K562 (cell line): Measurements from ENCODE around the gene UBE2V1. TPM values are rescaled to one million over a fixed set of nuclear protein-coding genes. Genes with fewer than 3 reads are reported as not detected.
A peak's percentile ranks its signal among the peaks of the same experiment; 100 is the strongest.

ENCODE experiments used
- ATAC-seq: fragments of 200-7000 bp; cut with Tn5 transposase; 3 replicates; pipeline ENCODE4 v1.9.1; 2020; ENCODE audit warnings: moderate library complexity
- BruUV-seq: library from RNA; stranded (reverse); fragments of 400-500 nt; replicated peaks from 2 replicates; lab custom pipeline; 2021; lab: Mats Ljungman, UMichigan
- CTCF ChIA-PET: fragments of 300-600 bp; formaldehyde crosslinking; extraction: SDS; loops from one replicate; lab custom pipeline; 2021; ENCODE audit warnings: low intra/inter-chr PET ratio; lab: Yijun Ruan, JAX
- POLR2A ChIA-PET: fragments of 300-600, 350-650 bp; sonication (Branson Sonifier 250); formaldehyde crosslinking; extraction: SDS; loops from one replicate; lab custom pipeline; 2021; ENCODE audit warnings: antibody characterized with exemption, inconsistent platforms; lab: Yijun Ruan, JAX
- DNase-seq, 4 experiments: peaks; one replicate each; pipeline versions ENCODE4 v3.0.0 to v3.0.0-alpha.2; 2011 to 2018; ENCODE audit warnings: low spot score in 3 of 4, mixed read lengths in 3 of 4; ENCODE audit errors: extremely low read depth in 1 of 4
- FAIRE-seq: peaks from 2 replicates; lab custom pipeline; 2011; peaks lifted over from hg19 to GRCh38; lab: Jason Lieb, UNC
- H2AFZ ChIP-seq: 2 replicates; pipeline ENCODE4 v1.6.0; 2011; ENCODE audit warnings: low read depth, low read length, control low read depth, inconsistent platforms
- H3K27ac ChIP-seq: fragments of 200-600 bp; 3 replicates; pipeline ENCODE4 v1.8.0; 2011; ENCODE audit warnings: low read depth, mild to moderate bottlenecking, control low read depth, inconsistent platforms, low read length, moderate library complexity, mixed read lengths; ENCODE audit errors: extremely low read depth
- H3K27me3 ChIP-seq, 2 experiments: fragments of 300-600 bp in 1 of 2; 2 replicates in 1 of 2; 3 replicates in 1 of 2; pipeline versions ENCODE4 v1.6.0 to v1.8.0; 2011; ENCODE audit warnings: inconsistent platforms in 2 of 2, low read length in 2 of 2, mild to moderate bottlenecking in 1 of 2, mixed read lengths in 1 of 2, moderate library complexity in 1 of 2; ENCODE audit not compliant: control insufficient read depth in 2 of 2, insufficient read depth in 2 of 2
- H3K36me3 ChIP-seq: fragments of 300-600 bp; 3 replicates; pipeline ENCODE4 v1.8.0; 2011; ENCODE audit warnings: mild to moderate bottlenecking, low read length, inconsistent platforms; ENCODE audit not compliant: control insufficient read depth, insufficient read depth
- H3K4me1 ChIP-seq, 2 experiments: fragments of 200-600 bp in 1 of 2; replicated peaks in 1 of 2; 2 replicates in 1 of 2; 3 replicates in 1 of 2; pipeline versions ENCODE4 v1.5.1 to v1.8.0; 2011; ENCODE audit warnings: inconsistent platforms in 2 of 2, low read length in 2 of 2, mild to moderate bottlenecking in 1 of 2, mixed read lengths in 1 of 2, moderate library complexity in 1 of 2; ENCODE audit not compliant: control insufficient read depth in 2 of 2, insufficient read depth in 2 of 2
- H3K4me2 ChIP-seq: 2 replicates; pipeline ENCODE4 v1.6.1; 2011; ENCODE audit warnings: low read length, control low read depth, inconsistent platforms, mixed read lengths; ENCODE audit not compliant: insufficient read depth
- H3K4me3 ChIP-seq: fragments of 200-600 bp; sonication (generic), shearing (Covaris generic); 2 replicates; pipeline ENCODE4 v1.5.1; 2016; ENCODE audit warnings: control low read depth, inconsistent platforms
- H3K79me2 ChIP-seq: fragments of 200-600 bp; 3 replicates; pipeline ENCODE4 v1.8.0; 2011; ENCODE audit warnings: low read length, inconsistent platforms; ENCODE audit not compliant: control insufficient read depth, insufficient read depth
- H3K9ac ChIP-seq, 2 experiments: 2 replicates each; pipeline versions ENCODE4 v1.6.0 to v1.6.1; 2011; ENCODE audit warnings: low read depth in 2 of 2, low read length in 2 of 2, control low read depth in 1 of 2, inconsistent platforms in 1 of 2, mild to moderate bottlenecking in 1 of 2, mixed read lengths in 1 of 2; ENCODE audit not compliant: insufficient read depth in 1 of 2
- H3K9me1 ChIP-seq: one replicate; pipeline ENCODE4 v1.6.0; 2011; ENCODE audit warnings: inconsistent platforms, mild to moderate bottlenecking, low read length, moderate library complexity; ENCODE audit not compliant: control insufficient read depth, insufficient read depth
- H3K9me3 ChIP-seq: replicated peaks from 2 replicates; pipeline ENCODE4 v1.5.1; 2011; ENCODE audit warnings: low read depth, low read length, inconsistent platforms; ENCODE audit not compliant: control insufficient read depth, insufficient read depth
- H4K20me1 ChIP-seq: replicated peaks from 2 replicates; pipeline ENCODE4 v1.6.1; 2011; ENCODE audit warnings: low read length, inconsistent platforms, mixed read lengths; ENCODE audit not compliant: control insufficient read depth, insufficient read depth
- ETV5 ChIP-seq: sonication (generic); formaldehyde crosslinking; IDR thresholded peaks from 2 replicates; pipeline ENCODE4 v1.4.0; 2020; ENCODE audit warnings: low read depth, mild to moderate bottlenecking, missing genetic modification reagents
- HMG20B ChIP-seq: fragments of 250-450 bp; sonication (Bioruptor Pico); IDR thresholded peaks from 2 replicates; pipeline ENCODE4 v1.5.0; 2021; ENCODE audit warnings: mild to moderate bottlenecking
- MTA2 ChIP-seq: fragments of 450-650 bp; IDR thresholded peaks from 2 replicates; pipeline ENCODE4 v1.6.1; 2016; ENCODE audit warnings: low read depth
- NCOA6 ChIP-seq: fragments of 450-650 bp; IDR thresholded peaks from 2 replicates; pipeline ENCODE4 v1.6.1; 2017; ENCODE audit warnings: mild to moderate bottlenecking
- NR3C1 ChIP-seq: sonication (generic); formaldehyde crosslinking; IDR thresholded peaks from 2 replicates; pipeline ENCODE4 v1.8.1; 2022; ENCODE audit warnings: missing genetic modification reagents
- RBM17 ChIP-seq: fragments of 200-400 bp; formaldehyde crosslinking; IDR thresholded peaks from 2 replicates; pipeline ENCODE4 v1.6.1; 2017; ENCODE audit warnings: low read depth, mild to moderate bottlenecking, low read length, borderline replicate concordance
- ZBTB33 ChIP-seq: sonication (generic); formaldehyde crosslinking; IDR thresholded peaks from 2 replicates; pipeline ENCODE4 v1.8.1; 2023; ENCODE audit warnings: mild to moderate bottlenecking, missing genetic modification reagents
- ZFP36 ChIP-seq: fragments of 150-350 bp; IDR thresholded peaks from 2 replicates; pipeline ENCODE4 v1.6.1; 2018; ENCODE audit warnings: low read length, low read depth; ENCODE audit not compliant: partially characterized antibody
- ZNF184 ChIP-seq: sonication (generic); formaldehyde crosslinking; IDR thresholded peaks from 2 replicates; pipeline ENCODE4 v1.5.0; 2020; ENCODE audit warnings: missing genetic modification reagents
- WGBS: fragments of 100-300 bp; shearing (Covaris generic); methylation state at CpG from one replicate; pipeline ENCODE4 v1.1.6; 2016; ENCODE audit warnings: low coverage, mixed read lengths; ENCODE audit not compliant: insufficient coverage; ENCODE audit errors: missing lambda C conversion rate; 5-methylcytosine and 5-hydroxymethylcytosine counted together
- in situ Hi-C: fragments of 300-500 bp; cut with MboI; formaldehyde crosslinking; loops from 4 replicates; pipeline ENCODE4 v1.15.0; 2018; ENCODE audit warnings: inconsistent platforms, mixed read lengths
- intact Hi-C: fragments of 100-400 bp; cut with micrococcal nuclease; formaldehyde crosslinking; loops from 2 replicates; pipeline ENCODE4 v1.14.2; 2022
- polyA plus RNA-seq, 8 experiments: library from polyadenylated mRNA; depleted of rRNA in 4 of 8; stranded (reverse) in 5 of 8; unstranded in 3 of 8; fragments of >200 nt; fragmentation: Nextera tagmentation in 2 of 8; fragmentation: Illumina TruSeq in 1 of 8; extraction: Ambion mirVana in 2 of 8; extraction: Trizol in 1 of 8; gene quantifications; 2 replicates each; pipeline versions ENCODE4 v1.2.1 to v1.2.3, GENCODE V29; 2011 to 2014; ENCODE audit warnings: inconsistent platforms in 1 of 8, missing spikeins in 1 of 8
- total RNA-seq, 7 experiments: library from RNA; depleted of rRNA in 6 of 7; stranded (reverse); fragments of >200 nt in 6 of 7; fragmentation: Illumina TruSeq in 2 of 7; extraction: Trizol in 2 of 7; gene quantifications; 2 replicates each; pipeline versions ENCODE4 v1.2.1 to v1.2.3, GENCODE V29; 2011 to 2021; ENCODE audit warnings: low replicate concordance in 1 of 7
- TF ChIP-seq, protein P1 (sequence below): fragments of 250-450 bp; sonication (Bioruptor Pico); IDR thresholded peaks from 2 replicates; pipeline ENCODE4 v1.9.0; 2021; ENCODE audit warnings: mild to moderate bottlenecking
- TF ChIP-seq, protein P2 (sequence below): fragments of 250-450 bp; sonication (Bioruptor Pico); IDR thresholded peaks from 2 replicates; pipeline ENCODE4 v1.4.0; 2020; ENCODE audit warnings: mild to moderate bottlenecking, moderate library complexity
- TF ChIP-seq, protein P3 (sequence below): fragments of 200-400 bp; formaldehyde crosslinking; IDR thresholded peaks from 2 replicates; pipeline ENCODE4 v1.6.1; 2017; ENCODE audit warnings: mild to moderate bottlenecking, low read depth, low read length, moderate library complexity

Gene UBE2V1
- total and polyA plus RNA-seq, 9 of the 15 experiments (the other 6 are each of a cell fraction or from before 2014, with no cell fraction given) = 93.0 to 357 (median 119) TPM

DNA sequence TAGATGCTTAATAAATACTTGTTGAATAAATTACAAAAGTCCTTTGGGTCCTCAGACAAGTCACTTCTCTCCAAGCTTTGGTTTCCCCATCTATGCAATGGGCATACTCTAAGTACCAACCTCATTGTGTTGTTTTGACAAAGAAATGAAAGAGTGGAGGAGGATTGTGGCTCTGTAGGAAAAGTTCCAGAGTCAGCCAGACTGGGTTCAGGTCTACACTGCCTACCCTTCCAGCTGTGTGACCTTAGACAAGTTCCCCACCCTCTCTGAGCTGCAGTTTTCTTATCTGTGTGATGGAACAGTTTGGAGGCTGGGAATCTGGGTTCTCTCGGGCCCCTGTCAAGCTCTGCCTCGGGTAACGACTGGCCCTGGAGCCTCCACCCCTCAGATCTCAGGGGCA, 76.2 kb downstream of the UBE2V1 start (continued):
- TF ChIP-seq ZFP36 = peak; percentile 59
- TF ChIP-seq ZNF184 = no peak
- TF ChIP-seq, all 486 proteins: peak for 7

- H3K9me3 ChIP-seq = 0 out of 2 replicates have a peak, but pooled peaks cover under 1% of the 10 kb centered on the region
- FAIRE-seq (no peak), DNase-seq (no peak), ATAC-seq (no peak)
- no peak overlapping the region for H3K4me3 ChIP-seq
- H3K27me3 ChIP-seq = no peaks in the 10 kb centered on the region
- peaks cover 20 to 22% of the 10 kb centered on the region in 2 experiments; a peak in 4 of 5 replicates for H3K4me1 ChIP-seq
- H3K9ac ChIP-seq = 0 out of 4 replicates have a peak overlapping the region, but pooled peaks of 1 of the 2 experiments have one; percentile 39
- H3K4me2 ChIP-seq = no peak overlapping the region
- in situ Hi-C loops (no loop called here), intact Hi-C loops (no loop called here)
- BruUV-seq = no TSS peak
- CTCF ChIA-PET = no interaction called here
- no peak overlapping the region for H2AFZ ChIP-seq
- POLR2A ChIA-PET = no interaction called here
- H3K27ac ChIP-seq = no peak overlapping the region
- H3K36me3 ChIP-seq = no peaks in the 10 kb centered on the region
- no peaks in the 10 kb centered on the region for H4K20me1 ChIP-seq
- H3K79me2 ChIP-seq = no peaks in the 10 kb centered on the region
- H3K9me1 ChIP-seq = no peaks in the 10 kb centered on the region
- WGBS = 75% methylated on average over 9 of the region's 9 CpGs
- TF ChIP-seq, protein P1, sequence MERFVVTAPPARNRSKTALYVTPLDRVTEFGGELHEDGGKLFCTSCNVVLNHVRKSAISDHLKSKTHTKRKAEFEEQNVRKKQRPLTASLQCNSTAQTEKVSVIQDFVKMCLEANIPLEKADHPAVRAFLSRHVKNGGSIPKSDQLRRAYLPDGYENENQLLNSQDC (CRISPR knock-in tag) = no peak
- TF ChIP-seq HMG20B (CRISPR knock-in tag) (no peak), ETV5 (CRISPR knock-in tag) (no peak), ZBTB33 (CRISPR knock-in tag) (no peak), MTA2 (no peak), NCOA6 (no peak), NR3C1 (no peak), RBM17 (no peak)
- TF ChIP-seq, protein P2, sequence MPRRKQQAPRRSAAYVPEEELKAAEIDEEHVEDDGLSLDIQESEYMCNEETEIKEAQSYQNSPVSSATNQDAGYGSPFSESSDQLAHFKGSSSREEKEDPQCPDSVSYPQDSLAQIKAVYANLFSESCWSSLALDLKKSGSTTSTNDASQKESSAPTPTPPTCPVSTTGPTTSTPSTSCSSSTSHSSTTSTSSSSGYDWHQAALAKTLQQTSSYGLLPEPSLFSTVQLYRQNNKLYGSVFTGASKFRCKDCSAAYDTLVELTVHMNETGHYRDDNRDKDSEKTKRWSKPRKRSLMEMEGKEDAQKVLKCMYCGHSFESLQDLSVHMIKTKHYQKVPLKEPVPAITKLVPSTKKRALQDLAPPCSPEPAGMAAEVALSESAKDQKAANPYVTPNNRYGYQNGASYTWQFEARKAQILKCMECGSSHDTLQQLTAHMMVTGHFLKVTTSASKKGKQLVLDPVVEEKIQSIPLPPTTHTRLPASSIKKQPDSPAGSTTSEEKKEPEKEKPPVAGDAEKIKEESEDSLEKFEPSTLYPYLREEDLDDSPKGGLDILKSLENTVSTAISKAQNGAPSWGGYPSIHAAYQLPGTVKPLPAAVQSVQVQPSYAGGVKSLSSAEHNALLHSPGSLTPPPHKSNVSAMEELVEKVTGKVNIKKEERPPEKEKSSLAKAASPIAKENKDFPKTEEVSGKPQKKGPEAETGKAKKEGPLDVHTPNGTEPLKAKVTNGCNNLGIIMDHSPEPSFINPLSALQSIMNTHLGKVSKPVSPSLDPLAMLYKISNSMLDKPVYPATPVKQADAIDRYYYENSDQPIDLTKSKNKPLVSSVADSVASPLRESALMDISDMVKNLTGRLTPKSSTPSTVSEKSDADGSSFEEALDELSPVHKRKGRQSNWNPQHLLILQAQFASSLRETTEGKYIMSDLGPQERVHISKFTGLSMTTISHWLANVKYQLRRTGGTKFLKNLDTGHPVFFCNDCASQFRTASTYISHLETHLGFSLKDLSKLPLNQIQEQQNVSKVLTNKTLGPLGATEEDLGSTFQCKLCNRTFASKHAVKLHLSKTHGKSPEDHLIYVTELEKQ (CRISPR knock-in tag) = no peak
- TF ChIP-seq, protein P3, sequence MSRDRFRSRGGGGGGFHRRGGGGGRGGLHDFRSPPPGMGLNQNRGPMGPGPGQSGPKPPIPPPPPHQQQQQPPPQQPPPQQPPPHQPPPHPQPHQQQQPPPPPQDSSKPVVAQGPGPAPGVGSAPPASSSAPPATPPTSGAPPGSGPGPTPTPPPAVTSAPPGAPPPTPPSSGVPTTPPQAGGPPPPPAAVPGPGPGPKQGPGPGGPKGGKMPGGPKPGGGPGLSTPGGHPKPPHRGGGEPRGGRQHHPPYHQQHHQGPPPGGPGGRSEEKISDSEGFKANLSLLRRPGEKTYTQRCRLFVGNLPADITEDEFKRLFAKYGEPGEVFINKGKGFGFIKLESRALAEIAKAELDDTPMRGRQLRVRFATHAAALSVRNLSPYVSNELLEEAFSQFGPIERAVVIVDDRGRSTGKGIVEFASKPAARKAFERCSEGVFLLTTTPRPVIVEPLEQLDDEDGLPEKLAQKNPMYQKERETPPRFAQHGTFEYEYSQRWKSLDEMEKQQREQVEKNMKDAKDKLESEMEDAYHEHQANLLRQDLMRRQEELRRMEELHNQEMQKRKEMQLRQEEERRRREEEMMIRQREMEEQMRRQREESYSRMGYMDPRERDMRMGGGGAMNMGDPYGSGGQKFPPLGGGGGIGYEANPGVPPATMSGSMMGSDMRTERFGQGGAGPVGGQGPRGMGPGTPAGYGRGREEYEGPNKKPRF = no peak
These were observed 78.3 kb downstream of the UBE2V1 start for GRCh38 chr20:50034567-50035180.
